Stimulated activated CD8-positive, alpha-beta memory T cell treated with anti-CD3 and anti-CD28 coated beads, Interleukin-7, amount 100 ng/mL, for 48 hours (primary cell): ENCODE results near the gene DALRD3.

Experiments used
- DNase-seq, 2 donors: peaks; one replicate each; pipeline ENCODE4 v3.0.0-alpha.2; 2020; ENCODE audit warnings: low read depth in 1 of 2; ENCODE audit errors: extremely low read depth in 1 of 2

DALRD3 gene

GRCh38 chr3:48982686-48983085 is 35.7 kb downstream of the DALRD3 start:
- no peak for DNase-seq

GRCh38 chr3:48982016-48982415 is 36.4 kb downstream of the DALRD3 start:
- DNase-seq: no peak

- no peak for DNase-seq
These were observed 38.1 kb downstream of the DALRD3 start for GRCh38 chr3:48980295-48980694.

- DNase-seq: no peak
These were observed 38.9 kb downstream of the DALRD3 start for GRCh38 chr3:48979451-48979850.

GRCh38 chr3:48974076-48974864 is 44.1 kb downstream of the DALRD3 start:
- no peak for DNase-seq

GRCh38 chr3:48970586-48970985 is 47.8 kb downstream of the DALRD3 start:
- no peak for DNase-seq

- DNase-seq: no peak
These were observed 51.5 kb downstream of the DALRD3 start for GRCh38 chr3:48966876-48967361.

- no peak for DNase-seq
These were observed 52.0 kb downstream of the DALRD3 start for GRCh38 chr3:48966367-48966766.
